T-helper 2 cell treated with Interferon-gamma antibody and Interleukin-4, amounts not matched to agents 100 ng/mL and 5 ng/mL, for 36 hours (primary cell): ENCODE results near the gene B3GAT3. TPM values are rescaled to one million over a fixed set of nuclear protein-coding genes. Genes with fewer than 3 reads are reported as not detected.
"Not testable (repeated sequence)": the region's sequence is repeated elsewhere in the genome, so short reads cannot be mapped to it uniquely, and the experiment has no call there.

Experiments
- intact Hi-C: fragments of 100-400 bp; cut with micrococcal nuclease; formaldehyde crosslinking; loops from one replicate; pipeline ENCODE4 v1.15.1; 2023
- total RNA-seq: library from RNA; stranded (reverse); gene quantifications from 2 replicates; pipeline ENCODE4 v1.2.3, GENCODE V29; 2022

B3GAT3 gene
- total RNA-seq, 1 donor from 2014 or later: 65.4 TPM

GRCh38 chr11:62585356-62585755, 36.4 kb downstream of the B3GAT3 start:
- intact Hi-C loops: not testable (repeated sequence)

DNA sequence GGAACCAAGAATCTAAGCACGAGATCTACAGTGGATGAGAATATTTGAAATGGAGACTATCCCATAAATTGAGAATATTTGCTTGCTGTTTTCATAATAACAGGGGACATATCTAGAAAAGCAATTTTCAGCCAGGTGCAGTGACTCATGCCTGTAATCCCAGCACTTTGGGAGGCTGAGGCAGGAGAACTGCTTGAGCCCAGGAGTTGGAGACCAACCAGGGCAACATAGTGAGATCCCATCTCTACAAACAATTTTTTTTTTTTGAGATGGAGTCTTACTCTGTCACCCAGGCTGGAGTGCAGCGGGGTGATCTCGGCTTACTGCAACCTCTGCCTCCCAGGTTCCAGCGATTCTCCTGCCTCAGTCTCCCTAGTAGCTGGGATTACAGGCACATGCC, 40.1 kb downstream of the B3GAT3 start:
- intact Hi-C loops: not testable (repeated sequence)

- intact Hi-C loops: no loop called here
Observed at GRCh38 chr11:62580959-62581715, 40.6 kb downstream of the B3GAT3 start.

- intact Hi-C loops: no loop called here
Observed at GRCh38 chr11:62579252-62579651, 42.5 kb downstream of the B3GAT3 start.

- intact Hi-C loops: no loop called here
Observed at GRCh38 chr11:62578541-62578940, 43.2 kb downstream of the B3GAT3 start.

DNA sequence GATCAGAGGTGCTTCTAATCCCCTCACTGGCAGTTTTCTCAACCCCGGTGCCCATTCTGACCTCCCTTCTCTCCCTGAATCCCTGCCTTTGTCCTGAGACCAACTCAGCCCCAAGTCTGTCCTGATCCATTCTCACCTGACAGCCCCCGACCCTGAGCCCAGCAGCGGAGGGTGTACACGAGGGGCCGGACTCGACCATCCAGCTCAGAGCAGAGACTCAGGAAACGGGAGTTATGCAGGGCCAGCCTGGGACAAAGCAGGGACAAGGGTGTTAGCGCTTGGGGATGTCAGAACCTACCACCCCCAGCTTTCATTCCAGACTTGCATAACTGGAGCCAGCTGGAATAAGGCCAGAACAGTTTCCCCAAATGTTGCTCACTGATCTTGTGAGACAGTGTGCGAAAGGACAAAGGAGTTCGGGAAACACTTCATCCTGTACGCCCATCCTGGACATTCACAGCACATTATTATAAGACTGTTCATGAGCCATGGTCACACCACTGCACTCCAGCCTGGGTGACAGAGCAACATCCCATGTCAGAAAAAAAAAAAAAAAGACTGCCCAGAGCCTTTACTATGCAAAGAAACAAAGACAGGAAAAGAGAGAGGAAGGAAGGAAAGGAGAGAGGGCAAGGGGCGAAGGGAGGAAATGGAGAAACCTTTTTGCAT, 44.6 kb downstream of the B3GAT3 start:
- intact Hi-C loops: no loop called here

DNA sequence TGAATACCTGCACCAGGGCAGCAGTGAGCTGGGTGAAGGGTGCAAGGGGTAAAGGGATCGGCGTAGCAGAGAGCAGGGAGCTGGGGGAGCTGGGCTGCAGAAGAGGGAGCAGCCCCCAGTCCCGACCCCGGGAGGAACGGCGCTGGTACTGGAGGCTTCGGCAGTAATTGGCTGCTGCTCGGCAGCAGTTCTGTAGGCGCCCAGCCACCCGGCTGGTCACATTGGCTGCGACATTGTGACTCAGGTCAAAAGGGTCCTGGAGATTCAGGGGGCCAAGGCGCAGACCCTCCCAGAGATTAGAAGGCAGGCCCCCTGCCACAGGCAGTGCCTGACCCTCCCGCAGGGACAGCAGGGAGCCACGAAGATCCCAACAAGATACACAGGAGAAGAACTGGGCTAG, 45.9 kb downstream of the B3GAT3 start:
- intact Hi-C loops: no loop called here

- intact Hi-C loops: no loop called here
Observed at GRCh38 chr11:62575156-62575555, 46.6 kb downstream of the B3GAT3 start.

- intact Hi-C loops: loop anchor here (1.0 to 5.0 kb wide), 2 partner anchors 17 to 268 kb away; partner anchors contain the start of gene TUT1
Observed at GRCh38 chr11:62574363-62575071, 47.3 kb downstream of the B3GAT3 start.

DNA sequence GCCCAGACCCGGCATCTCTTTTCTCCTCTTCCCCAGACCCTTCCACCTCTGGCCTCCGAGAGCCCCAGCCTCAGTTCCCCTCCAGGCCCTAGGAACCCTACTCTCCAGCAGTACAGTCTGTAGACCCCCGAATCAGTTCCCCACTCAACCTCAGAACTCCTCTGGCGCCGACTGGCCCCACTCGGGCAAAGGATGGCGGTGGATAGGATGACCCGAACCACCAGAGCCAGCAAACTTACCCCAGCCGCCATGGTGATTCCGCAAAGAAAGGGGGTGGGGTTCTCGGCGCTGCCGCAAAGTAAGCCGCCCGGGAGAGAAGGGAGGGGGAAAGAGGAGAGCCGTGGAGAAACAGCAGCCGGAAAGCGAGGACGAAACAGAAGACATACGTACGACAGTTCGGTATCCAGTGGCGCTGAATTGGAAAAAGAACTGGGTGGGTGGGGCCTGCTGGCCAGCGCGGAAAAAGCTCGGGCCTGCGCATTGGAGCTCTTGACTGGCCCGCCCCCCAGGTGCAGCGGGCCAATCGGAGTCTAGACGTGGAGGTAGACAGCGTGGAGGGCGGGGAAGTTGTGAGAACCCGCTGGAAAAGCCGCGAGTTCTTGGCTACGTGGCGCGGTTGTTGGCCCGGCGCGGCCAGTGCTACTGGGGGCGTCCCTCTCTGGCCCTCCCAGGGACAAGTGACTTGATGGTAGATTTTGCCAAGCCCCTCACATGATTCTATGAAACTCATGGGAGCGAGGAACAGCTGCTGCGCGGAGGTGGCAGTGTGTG, 48.0 kb downstream of the B3GAT3 start, which contains the start of gene EEF1G:
TSS of gene EEF1G (minus strand) at position 300 of the 771 bp plus-strand sequence. CDS start at position 251, 49 bp downstream.
- intact Hi-C loops: loop anchor here (1.0 to 5.0 kb wide), 4 partner anchors 17 to 269 kb away; partner anchors contain the start of genes AHNAK and TUT1

DNA sequence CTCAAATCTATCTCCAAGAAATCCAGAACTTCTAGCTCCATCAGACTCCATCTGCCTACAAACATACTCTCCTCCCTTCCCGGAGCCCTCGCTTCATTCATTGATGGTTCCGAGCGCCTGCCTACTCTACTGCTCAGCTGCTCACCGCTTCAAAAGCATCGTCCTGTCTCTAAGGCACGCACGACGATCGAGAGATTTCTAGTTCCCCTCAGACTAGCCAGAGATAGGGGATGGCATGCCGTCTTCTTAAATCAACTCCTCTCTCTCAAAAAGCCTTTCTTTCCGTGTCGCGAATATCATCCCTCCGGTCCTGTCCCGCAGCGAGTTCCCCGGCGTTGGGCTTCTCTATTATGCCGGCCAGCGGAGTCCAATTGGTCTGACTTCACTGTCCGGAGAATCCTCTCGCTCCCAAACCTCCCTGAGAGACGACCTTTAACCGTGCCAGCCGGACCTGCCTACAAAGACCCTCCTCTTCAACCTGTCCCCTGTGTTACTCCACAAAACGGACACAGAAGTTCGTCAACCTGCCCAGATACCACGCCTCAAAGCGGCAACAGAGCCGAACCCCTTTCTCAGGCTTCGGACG, 48.7 kb downstream of the B3GAT3 start:
- intact Hi-C loops: loop anchor here (1.0 to 5.0 kb wide), 3 partner anchors 17 to 269 kb away; partner anchors contain the start of gene AHNAK

GRCh38 chr11:62572431-62572830, 49.4 kb downstream of the B3GAT3 start:
- intact Hi-C loops: loop anchor here (5.0 kb wide), 1 partner anchor 270 kb away; no protein-coding TSS in a partner anchor

- intact Hi-C loops: loop anchor here (5.0 kb wide), 1 partner anchor 271 kb away; no protein-coding TSS in a partner anchor
Observed at GRCh38 chr11:62571493-62571892, 50.3 kb downstream of the B3GAT3 start.

- intact Hi-C loops: loop anchor here (5.0 kb wide), 1 partner anchor 271 kb away; no protein-coding TSS in a partner anchor
Observed at GRCh38 chr11:62570903-62571302, 50.9 kb downstream of the B3GAT3 start.

GRCh38 chr11:62569611-62570010, 52.2 kb downstream of the B3GAT3 start:
- intact Hi-C loops: loop anchor here (5.0 kb wide), 1 partner anchor 273 kb away; no protein-coding TSS in a partner anchor

GRCh38 chr11:62567018-62567633, 54.7 kb downstream of the B3GAT3 start:
- intact Hi-C loops: no loop called here

- intact Hi-C loops: no loop called here
Observed at GRCh38 chr11:62566247-62566646, 55.5 kb downstream of the B3GAT3 start.
